HG03159 (cell line): Measurements from ENCODE around the gene AGTPBP1.

Experiments used
- ATAC-seq: cut with Tn5 transposase; IDR thresholded peaks from one replicate; pipeline ENCODE4 v1.9.1; 2021; ENCODE audit warnings: mild to moderate bottlenecking, moderate library complexity; ENCODE audit not compliant: unreplicated experiment

Gene AGTPBP1

DNA sequence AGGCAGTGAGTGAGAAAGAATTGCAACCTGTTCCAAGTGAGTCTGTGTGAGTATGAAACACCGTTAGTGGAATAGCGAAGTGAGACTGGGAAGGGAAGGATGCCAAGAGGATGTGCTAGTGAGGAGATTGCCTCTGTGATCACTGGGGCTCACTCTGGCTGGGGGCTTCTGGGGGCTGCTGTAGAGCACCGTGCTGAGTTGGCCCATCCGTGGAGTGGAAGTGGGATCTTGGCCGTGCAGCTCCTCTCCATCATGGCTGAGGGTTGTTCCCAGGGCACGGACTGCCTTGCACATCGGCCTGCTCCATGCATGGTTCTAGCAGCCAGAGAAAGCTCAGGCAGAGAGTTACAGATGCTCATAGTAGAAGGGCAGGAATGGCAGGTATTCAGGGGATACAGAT lies 236.1 kb downstream of the AGTPBP1 start:
- ATAC-seq: no peak

DNA sequence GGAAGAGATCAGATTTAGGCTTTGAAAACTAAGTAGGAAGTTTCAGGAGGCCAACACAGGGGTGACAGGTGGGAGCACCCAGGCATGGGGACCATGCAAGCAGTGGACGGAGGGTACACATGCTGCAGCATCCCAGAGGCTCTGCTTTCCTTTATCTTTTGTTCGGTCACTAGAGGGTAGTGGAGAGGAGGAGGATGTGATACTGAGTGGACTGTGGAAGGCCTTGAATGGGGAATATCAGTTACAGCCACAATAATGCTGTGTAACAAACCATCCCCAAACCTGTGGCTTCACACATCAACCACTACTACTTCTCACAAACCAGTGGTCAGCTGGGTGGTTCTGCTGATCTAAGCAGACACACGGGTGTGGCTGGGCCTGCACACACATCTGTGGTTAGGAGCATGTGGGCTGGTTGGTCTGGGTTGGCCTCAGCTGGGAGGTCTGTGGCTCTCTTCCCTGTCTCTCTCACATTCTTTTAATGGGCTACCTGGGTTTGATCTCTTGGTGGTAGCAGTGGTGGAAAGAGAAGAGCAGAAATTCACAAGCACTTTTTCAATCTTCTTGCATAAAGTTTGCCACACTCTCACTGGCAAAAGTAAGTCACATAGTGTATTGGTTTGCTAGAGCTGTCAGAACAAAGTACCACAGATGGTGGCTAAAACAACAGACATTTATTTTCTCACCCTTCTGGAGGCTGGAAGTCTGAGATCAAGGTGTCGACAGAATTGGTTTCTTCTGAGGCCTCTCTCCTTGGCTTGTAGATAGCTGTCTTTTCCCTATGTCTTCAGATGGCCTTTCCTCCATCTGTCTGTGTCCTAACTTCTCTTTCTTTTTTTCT lies 238.7 kb downstream of the AGTPBP1 start:
- ATAC-seq: no peak

DNA sequence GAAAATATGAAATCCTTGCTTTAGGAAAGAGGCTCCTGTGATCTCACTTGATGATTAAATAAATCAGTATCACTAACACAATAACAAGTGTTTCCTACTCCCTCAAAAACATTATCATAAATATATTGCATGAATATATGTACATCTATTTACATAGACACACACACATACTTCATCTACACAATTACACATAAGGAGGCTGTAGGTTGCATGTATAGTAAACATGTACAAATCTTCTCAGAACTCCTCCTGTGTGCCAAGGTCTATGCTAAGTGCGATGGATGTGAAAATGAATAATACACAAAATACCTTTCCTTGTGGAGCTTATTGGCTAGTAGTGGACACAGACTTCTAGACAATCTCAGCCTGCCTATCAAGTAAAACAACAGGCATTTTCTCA lies 239.9 kb downstream of the AGTPBP1 start:
- no peak for ATAC-seq

DNA sequence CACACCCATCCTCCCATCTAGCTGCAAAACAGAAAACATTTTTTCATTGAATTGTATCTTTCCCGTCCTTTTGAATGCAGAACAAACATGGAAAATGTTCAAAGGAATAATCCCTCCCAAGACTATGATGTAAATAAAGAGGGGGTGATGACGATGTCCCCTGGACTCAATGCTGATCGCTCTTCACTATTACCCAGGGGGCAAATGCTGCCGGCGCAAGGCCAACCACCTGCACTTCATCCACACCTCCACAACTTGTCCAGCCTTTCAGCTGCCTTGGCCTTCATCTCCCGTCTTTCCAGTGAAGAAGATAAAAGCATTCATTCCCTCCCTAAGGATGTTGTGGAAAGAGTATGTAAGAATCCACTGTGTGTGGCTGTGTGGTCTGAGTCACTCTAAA lies 240.3 kb downstream of the AGTPBP1 start:
- no peak for ATAC-seq
